Keratinocyte (primary cell): Measurements from ENCODE around the gene PHF2. TPM values are rescaled to one million over a fixed set of nuclear protein-coding genes. Genes with fewer than 3 reads are reported as not detected.

Source experiments
- DNase-seq: peaks from one replicate; pipeline ENCODE4 v3.0.0-alpha.2; 2011; ENCODE audit warnings: low read depth, missing footprints, low spot score
- FAIRE-seq: peaks from 2 replicates; lab custom pipeline; 2011; peaks lifted over from hg19 to GRCh38; lab: Jason Lieb, UNC
- H2AFZ ChIP-seq: 2 replicates; pipeline ENCODE4 v1.6.0; 2012; ENCODE audit warnings: low read length, control low read depth, inconsistent platforms; ENCODE audit not compliant: control insufficient read depth
- H3K27ac ChIP-seq: 2 replicates; pipeline ENCODE4 v1.5.1; 2011; ENCODE audit warnings: low read length; ENCODE audit not compliant: control insufficient read depth, insufficient read depth
- H3K27me3 ChIP-seq: 3 replicates; pipeline ENCODE4 v1.6.0; 2011; ENCODE audit warnings: low read length; ENCODE audit not compliant: control insufficient read depth, insufficient read depth; ENCODE audit errors: extremely low read depth
- H3K36me3 ChIP-seq, 2 experiments: 2 replicates in 1 of 2; 3 replicates in 1 of 2; pipeline ENCODE4 v1.5.1; 2011; ENCODE audit warnings: low read length in 2 of 2, mild to moderate bottlenecking in 1 of 2; ENCODE audit not compliant: control insufficient read depth in 2 of 2, insufficient read depth in 2 of 2; ENCODE audit errors: extremely low read depth in 1 of 2
- H3K4me1 ChIP-seq: 3 replicates; pipeline ENCODE4 v1.5.1; 2011; ENCODE audit warnings: low read length; ENCODE audit not compliant: control insufficient read depth, insufficient read depth; ENCODE audit errors: extremely low read depth
- H3K4me2 ChIP-seq: 3 replicates; pipeline ENCODE4 v1.6.0; 2011; ENCODE audit warnings: low read depth, low read length; ENCODE audit not compliant: control insufficient read depth, insufficient read depth; ENCODE audit errors: extremely low read depth
- H3K4me3 ChIP-seq, 3 experiments: fragments of 200-600 bp in 1 of 3; sonication (generic) in 1 of 3; 2 replicates in 2 of 3; 3 replicates in 1 of 3; pipeline ENCODE4 v1.5.1; 2011 to 2016; ENCODE audit warnings: low read length in 3 of 3, mild to moderate bottlenecking in 3 of 3, control low read depth in 2 of 3, inconsistent platforms in 1 of 3, low read depth in 1 of 3, mixed read lengths in 1 of 3, mixed run types in 1 of 3, moderate library complexity in 1 of 3; ENCODE audit not compliant: control insufficient read depth in 2 of 3, insufficient read depth in 2 of 3; ENCODE audit errors: extremely low read depth in 1 of 3
- H3K79me2 ChIP-seq: 2 replicates; pipeline ENCODE4 v1.6.0; 2012; ENCODE audit warnings: low read length; ENCODE audit not compliant: control insufficient read depth, insufficient read depth
- H3K9ac ChIP-seq: 3 replicates; pipeline ENCODE4 v1.6.0; 2011; ENCODE audit warnings: low read length; ENCODE audit not compliant: control insufficient read depth, insufficient read depth; ENCODE audit errors: extremely low read depth
- H3K9me1 ChIP-seq: 3 replicates; pipeline ENCODE4 v1.6.0; 2011; ENCODE audit warnings: low read length; ENCODE audit not compliant: control insufficient read depth, insufficient read depth; ENCODE audit errors: extremely low read depth
- H3K9me3 ChIP-seq: 2 replicates; pipeline ENCODE4 v1.5.1; 2012; ENCODE audit warnings: low read depth, low read length; ENCODE audit not compliant: control insufficient read depth
- H4K20me1 ChIP-seq: 3 replicates; pipeline ENCODE4 v1.6.0; 2011; ENCODE audit warnings: low read length; ENCODE audit not compliant: control insufficient read depth, insufficient read depth; ENCODE audit errors: extremely low read depth
- CTCF ChIP-seq, 3 experiments: IDR thresholded peaks in 1 of 3; conservative IDR thresholded peaks in 1 of 3; optimal IDR thresholded peaks in 1 of 3; 2 replicates in 2 of 3; 3 replicates in 1 of 3; pipeline versions ENCODE3 to v1.5.1; 2011; ENCODE audit warnings: low read length in 3 of 3, mild to moderate bottlenecking in 3 of 3, moderate library complexity in 2 of 3, control low read depth in 1 of 3, inconsistent platforms in 1 of 3; ENCODE audit not compliant: insufficient read depth in 2 of 3; ENCODE audit errors: extremely low read depth in 1 of 3
- EZH2 ChIP-seq: IDR thresholded peaks from one replicate; pipeline ENCODE4 v1.6.1; 2012; ENCODE audit warnings: inconsistent platforms, mild to moderate bottlenecking, low read length, moderate library complexity
- dilution Hi-C: fragments of 300-500 bp; cut with MboI; formaldehyde crosslinking; loops from one replicate; pipeline ENCODE4 v1.7.0; 2020; ENCODE audit warnings: low sequenced_read_pairs; ENCODE audit not compliant: extremely low pct_ligation_motif_present
- polyA plus RNA-seq, 5 experiments: library from polyadenylated mRNA; depleted of rRNA in 3 of 5; stranded (reverse) in 3 of 5; stranded (forward) in 1 of 5; unstranded in 1 of 5; fragments of >200 nt; gene quantifications; 1 replicate in 1 of 5; 2 replicates in 3 of 5; 3 replicates in 1 of 5; pipeline versions ENCODE4 v1.2.1 to v1.2.3, GENCODE V29; 2011 to 2012; ENCODE audit warnings: missing spikeins in 2 of 5, low read depth in 1 of 5, low replicate concordance in 1 of 5

PHF2 gene
- polyA plus RNA-seq, 1 donor (not counting 4 experiments of a cell fraction or from before 2014, with no cell fraction given), result 5.1 TPM

GRCh38 chr9:93567271-93567959 lies 9.0 kb upstream of the PHF2 start:
- no peaks in the 10 kb centered on the region for H3K79me2 ChIP-seq
- peak overlapping the region; percentile 84 for H3K27ac ChIP-seq
- no peaks in the 10 kb centered on the region for H3K9me1 ChIP-seq
- TF ChIP-seq EZH2 (no peak), CTCF (optimal IDR thresholded peaks at IDR 0.05 in 1 of 3, IDR thresholded peaks at IDR 0.05 in 1 of 3, conservative IDR thresholded peaks at IDR 0.05 in 1 of 3; ENCODE audit: extremely low read depth in 1 of 3, insufficient read depth in 2 of 3, low read length in 3 of 3) (no peak)
- no peaks in the 10 kb centered on the region for H4K20me1 ChIP-seq
- dilution Hi-C loops, result no loop called here
- H3K9me3 ChIP-seq, result no peaks in the 10 kb centered on the region
- H3K9ac ChIP-seq, result peak overlapping the region; percentile 91
- no peaks in the 10 kb centered on the region for H3K27me3 ChIP-seq
- H3K4me2 ChIP-seq, result peak overlapping the region; percentile 98
- no peak for DNase-seq
- H3K36me3 ChIP-seq, result peaks cover 0 to 9% of the 10 kb centered on the region in 2 experiments
- peak overlapping the region; percentile 57 for H2AFZ ChIP-seq
- peak overlapping the region; percentile 45 to 76 (median 76) for H3K4me3 ChIP-seq
- FAIRE-seq, result no peak
- peaks cover 10% of the 10 kb centered on the region for H3K4me1 ChIP-seq

- Histone ChIP-seq H3K36me3 (peaks cover 0 to 7% of the 10 kb centered on the region in 2 experiments), H3K27ac (no peak overlapping the region), H2AFZ (no peak overlapping the region), H3K79me2 (no peaks in the 10 kb centered on the region), H3K4me3 (no peak overlapping the region), H3K9me3 (no peaks in the 10 kb centered on the region), H3K27me3 (no peaks in the 10 kb centered on the region), H3K4me1 (peaks cover 10% of the 10 kb centered on the region), H3K9me1 (no peaks in the 10 kb centered on the region), H3K9ac (no peak overlapping the region), H3K4me2 (no peak overlapping the region), H4K20me1 (no peaks in the 10 kb centered on the region)
- no peak for FAIRE-seq
- dilution Hi-C loops, result no loop called here
- DNase-seq, result no peak
- TF ChIP-seq EZH2 (no peak), CTCF (optimal IDR thresholded peaks at IDR 0.05 in 1 of 3, IDR thresholded peaks at IDR 0.05 in 1 of 3, conservative IDR thresholded peaks at IDR 0.05 in 1 of 3; ENCODE audit: extremely low read depth in 1 of 3, insufficient read depth in 2 of 3, low read length in 3 of 3) (no peak)
Measured at GRCh38 chr9:93568169-93568568, 8.2 kb upstream of the PHF2 start.
